ENCODE data around the gene NKAIN2.

GRCh38 chr6:124148236-124148957 is 344.7 kb downstream of the NKAIN2 start:
- no peak for TF ChIP-seq EZH2phosphoT487 (IDR thresholded peaks at IDR 0.05; ENCODE audit: low read length)
- TF ChIP-seq, protein P1, sequence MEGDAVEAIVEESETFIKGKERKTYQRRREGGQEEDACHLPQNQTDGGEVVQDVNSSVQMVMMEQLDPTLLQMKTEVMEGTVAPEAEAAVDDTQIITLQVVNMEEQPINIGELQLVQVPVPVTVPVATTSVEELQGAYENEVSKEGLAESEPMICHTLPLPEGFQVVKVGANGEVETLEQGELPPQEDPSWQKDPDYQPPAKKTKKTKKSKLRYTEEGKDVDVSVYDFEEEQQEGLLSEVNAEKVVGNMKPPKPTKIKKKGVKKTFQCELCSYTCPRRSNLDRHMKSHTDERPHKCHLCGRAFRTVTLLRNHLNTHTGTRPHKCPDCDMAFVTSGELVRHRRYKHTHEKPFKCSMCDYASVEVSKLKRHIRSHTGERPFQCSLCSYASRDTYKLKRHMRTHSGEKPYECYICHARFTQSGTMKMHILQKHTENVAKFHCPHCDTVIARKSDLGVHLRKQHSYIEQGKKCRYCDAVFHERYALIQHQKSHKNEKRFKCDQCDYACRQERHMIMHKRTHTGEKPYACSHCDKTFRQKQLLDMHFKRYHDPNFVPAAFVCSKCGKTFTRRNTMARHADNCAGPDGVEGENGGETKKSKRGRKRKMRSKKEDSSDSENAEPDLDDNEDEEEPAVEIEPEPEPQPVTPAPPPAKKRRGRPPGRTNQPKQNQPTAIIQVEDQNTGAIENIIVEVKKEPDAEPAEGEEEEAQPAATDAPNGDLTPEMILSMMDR (IDR thresholded peaks at IDR 0.05; ENCODE audit: low read length) = no peak
- no peak for TF ChIP-seq EZH2 (optimal IDR thresholded peaks at IDR 0.05; ENCODE audit: low read depth, low read length)
